Measurements from ENCODE around the gene HIGD2A.

HIGD2A gene

DNA sequence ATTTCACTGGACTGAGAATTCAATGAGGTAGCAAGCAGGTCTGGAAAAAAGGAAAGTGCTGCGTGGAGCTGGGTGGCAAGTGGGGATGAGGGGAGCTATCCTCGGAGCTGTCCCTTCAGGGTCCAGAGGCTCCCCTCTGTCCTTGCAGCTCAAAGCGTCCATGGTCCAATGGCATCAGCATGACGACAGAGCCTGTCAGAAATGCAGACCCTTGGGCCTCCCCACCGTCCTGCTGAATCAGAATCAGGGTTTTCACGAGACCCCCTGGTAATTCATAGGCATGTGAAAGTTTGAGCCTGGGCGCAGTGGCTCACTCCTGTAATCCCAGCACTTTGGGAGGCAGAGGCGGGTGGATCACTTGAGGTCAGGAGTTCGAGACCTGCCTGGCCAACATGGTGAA, 5.5 kb downstream of the HIGD2A start:
- TF ChIP-seq, protein P1, sequence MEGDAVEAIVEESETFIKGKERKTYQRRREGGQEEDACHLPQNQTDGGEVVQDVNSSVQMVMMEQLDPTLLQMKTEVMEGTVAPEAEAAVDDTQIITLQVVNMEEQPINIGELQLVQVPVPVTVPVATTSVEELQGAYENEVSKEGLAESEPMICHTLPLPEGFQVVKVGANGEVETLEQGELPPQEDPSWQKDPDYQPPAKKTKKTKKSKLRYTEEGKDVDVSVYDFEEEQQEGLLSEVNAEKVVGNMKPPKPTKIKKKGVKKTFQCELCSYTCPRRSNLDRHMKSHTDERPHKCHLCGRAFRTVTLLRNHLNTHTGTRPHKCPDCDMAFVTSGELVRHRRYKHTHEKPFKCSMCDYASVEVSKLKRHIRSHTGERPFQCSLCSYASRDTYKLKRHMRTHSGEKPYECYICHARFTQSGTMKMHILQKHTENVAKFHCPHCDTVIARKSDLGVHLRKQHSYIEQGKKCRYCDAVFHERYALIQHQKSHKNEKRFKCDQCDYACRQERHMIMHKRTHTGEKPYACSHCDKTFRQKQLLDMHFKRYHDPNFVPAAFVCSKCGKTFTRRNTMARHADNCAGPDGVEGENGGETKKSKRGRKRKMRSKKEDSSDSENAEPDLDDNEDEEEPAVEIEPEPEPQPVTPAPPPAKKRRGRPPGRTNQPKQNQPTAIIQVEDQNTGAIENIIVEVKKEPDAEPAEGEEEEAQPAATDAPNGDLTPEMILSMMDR (IDR thresholded peaks at IDR 0.05; ENCODE audit: low read depth, low read length, missing control alignments) = no peak
- no peak overlapping the region for H3K4me3 ChIP-seq (replicated peaks; ENCODE audit: low read depth, low read length)
- DNase-seq (ENCODE audit: extremely low read depth, low read depth) = no peak

DNA sequence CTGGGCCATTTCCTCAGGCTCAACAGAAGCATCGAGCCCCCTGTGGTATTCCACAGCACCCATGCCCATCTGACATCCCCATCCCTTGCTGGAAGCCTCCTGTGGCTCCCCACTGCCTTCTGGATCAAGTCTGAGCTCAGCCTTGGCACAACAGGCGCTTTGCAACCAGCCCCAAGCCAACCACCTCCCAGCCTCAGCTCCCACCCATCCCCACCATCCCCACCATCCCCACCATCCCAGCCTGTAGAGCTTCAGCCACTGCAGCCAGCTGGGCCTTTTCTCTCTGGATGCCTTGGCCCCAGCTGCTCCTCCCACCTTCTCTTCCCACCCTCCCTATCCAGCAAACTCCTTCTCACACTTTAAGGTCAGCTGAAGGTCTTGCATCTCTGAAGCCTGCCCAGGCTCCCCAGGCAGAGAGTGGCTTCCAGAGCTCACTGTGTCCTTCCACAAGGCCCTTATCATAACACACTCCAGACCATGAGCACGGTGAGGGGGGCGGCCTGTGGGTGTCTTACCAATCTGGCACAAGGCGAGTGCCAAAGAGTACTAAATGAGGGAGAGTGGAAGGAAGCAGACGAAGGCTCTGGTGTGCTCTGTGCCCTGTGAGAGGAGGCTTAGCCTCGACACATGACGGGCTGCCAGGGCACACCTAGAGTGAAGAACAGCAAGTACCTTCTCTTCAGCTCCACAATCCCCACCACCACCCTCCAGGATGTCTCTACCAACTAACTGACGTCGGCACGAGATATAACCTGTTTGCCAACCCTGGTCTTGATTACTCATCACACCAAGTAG, 6.5 kb downstream of the HIGD2A start:
- TF ChIP-seq, protein P1 (IDR thresholded peaks at IDR 0.05; ENCODE audit: low read depth, low read length, missing control alignments) = no peak
- DNase-seq (ENCODE audit: extremely low read depth, low read depth) = no peak
- no peak overlapping the region for H3K4me3 ChIP-seq (replicated peaks; ENCODE audit: low read depth, low read length)

DNA sequence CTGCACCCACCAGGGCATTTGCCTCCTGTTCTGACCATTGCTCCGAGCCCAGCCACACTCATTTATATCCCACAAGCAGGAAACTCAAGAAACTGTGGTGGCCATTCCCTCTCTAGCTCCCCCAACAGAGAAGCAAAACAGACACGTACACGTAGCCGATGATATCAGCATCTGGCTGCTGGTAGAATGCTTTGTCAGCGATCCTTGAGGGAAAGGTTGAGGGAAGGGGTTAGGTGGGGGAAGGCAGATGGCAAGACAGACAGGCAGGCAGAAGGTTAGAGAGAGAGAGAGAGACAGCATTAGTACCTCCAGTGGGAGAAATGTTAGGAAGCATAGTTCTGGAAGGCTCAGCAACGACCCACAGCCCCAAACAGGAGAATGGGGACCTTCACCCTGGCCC, 7.8 kb downstream of the HIGD2A start:
- TF ChIP-seq, protein P1 (IDR thresholded peaks at IDR 0.05; ENCODE audit: low read depth, low read length, missing control alignments) = no peak
- no peak overlapping the region for H3K4me3 ChIP-seq (replicated peaks; ENCODE audit: low read depth, low read length)
- DNase-seq (ENCODE audit: extremely low read depth, low read depth) = no peak

DNA sequence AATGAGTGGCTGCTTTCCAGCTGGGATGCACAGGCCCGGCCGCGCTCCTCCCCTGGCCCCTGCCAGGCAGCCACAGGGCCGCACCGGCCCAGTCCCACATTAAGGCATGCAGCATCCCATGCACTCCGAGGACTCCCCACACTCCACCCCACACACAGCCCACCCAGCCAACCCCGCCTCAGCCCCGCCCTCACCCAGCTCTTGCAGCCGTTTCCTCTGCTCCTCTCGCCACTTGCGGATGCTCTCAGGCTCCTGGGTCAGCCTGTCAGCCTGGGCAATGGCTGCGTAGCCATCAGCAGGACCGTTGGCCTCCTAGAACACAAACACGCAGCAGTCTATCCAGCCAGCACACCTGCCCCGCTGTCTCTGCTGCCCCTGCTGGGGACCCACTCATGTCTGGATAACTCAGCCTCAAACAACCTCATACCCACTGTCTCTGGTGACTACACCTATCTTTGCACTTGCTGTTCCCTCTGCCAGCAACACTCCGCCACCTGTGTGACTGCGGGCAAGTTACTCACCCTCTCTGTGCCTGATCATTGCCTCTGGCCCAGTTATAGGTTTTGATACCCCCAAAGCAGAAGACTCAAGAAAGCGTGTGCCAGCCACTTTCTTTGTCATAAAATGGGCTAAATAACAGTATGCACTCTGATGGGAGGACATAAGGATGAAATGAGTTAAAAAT, 9.3 kb downstream of the HIGD2A start:
- DNase-seq (ENCODE audit: extremely low read depth, low read depth) = no peak
- TF ChIP-seq, protein P1 (IDR thresholded peaks at IDR 0.05; ENCODE audit: low read depth, low read length, missing control alignments) = no peak
- H3K4me3 ChIP-seq (replicated peaks; ENCODE audit: low read depth, low read length) = no peak overlapping the region

DNA sequence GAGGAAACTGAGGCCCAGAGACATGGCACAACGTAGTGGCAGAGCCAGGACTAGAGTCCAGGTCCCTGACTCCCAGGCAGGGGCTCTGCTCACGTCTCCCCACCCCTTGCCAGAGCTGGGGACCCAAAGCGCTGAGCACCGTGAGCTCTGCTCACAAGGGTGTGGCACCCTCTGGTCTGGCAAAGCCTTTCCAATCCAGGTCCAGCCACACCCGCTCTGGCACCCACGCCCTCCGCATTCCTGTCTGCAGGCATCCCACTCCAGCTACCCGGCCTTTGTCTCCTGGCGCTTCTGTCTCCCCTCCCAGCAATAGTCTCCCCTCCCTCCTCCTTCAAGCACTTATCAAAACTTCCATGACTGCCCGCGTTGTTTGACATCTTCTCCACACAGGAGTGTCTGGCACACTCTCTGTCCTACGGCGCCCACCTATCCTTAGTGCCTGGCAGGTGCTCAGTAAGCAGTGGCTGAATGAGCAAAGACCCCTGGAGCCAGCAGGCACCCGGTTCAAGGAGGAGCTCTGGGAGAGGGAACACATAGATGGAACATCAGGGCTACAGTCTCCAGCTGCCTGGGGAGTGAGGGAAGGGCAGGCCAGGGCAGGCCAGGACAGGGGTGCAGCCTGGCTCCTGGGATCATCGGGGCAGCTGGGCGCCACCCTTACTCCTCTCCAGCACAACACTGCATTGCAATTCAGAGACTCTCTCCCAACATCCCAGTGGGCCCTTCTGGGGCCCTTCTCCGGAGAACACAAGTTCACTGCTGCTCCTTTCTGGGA, 12.0 kb downstream of the HIGD2A start:
- no peak overlapping the region for H3K4me3 ChIP-seq (replicated peaks; ENCODE audit: low read depth, low read length)
- TF ChIP-seq, protein P1 (IDR thresholded peaks at IDR 0.05; ENCODE audit: low read depth, low read length, missing control alignments) = no peak
- no peak for DNase-seq (ENCODE audit: extremely low read depth, low read depth)

DNA sequence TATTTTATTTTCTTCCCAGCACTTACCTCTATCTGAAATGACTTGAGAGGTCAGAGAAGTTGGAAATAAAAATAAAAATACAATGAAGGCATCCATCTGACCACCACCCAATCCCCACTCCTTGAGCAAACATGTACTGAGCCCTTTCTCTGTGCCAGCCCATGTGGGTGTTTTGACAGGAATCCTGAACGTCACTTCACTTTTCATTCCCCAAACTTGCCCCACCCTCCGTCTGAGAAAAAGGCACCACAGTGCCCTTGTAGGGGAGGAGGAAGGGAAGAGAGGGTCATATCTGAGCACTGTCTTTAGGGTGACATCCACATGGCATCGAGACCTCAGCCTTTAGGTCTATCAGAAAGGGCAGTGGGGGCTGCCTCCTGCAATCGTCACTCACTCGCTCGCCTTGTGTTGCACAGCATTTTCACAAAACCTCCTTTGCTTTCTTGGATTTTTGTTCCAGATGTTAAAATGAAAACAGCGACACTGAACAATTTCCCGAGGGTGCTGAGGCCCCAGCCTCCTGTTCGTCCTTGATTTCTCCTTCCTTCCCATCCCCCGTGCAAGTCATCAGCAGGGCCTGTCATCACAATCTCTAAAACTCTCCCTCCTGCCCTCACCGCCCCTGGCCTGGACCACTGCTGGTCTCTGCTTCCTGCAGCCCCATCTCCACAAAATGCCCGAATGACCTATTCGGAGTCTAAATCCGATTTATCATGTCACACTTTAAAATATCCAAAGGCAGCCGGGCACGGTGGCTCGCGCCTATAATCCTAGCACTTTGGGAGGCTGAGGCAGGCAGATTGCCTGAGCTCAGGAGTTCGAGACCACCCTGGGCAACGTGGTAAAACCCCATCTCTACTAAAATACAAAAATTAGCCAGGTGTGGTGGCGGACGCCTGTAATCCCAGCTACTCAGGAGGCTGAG, 13.0 kb downstream of the HIGD2A start:
- TF ChIP-seq, protein P1 (IDR thresholded peaks at IDR 0.05; ENCODE audit: low read depth, low read length, missing control alignments) = no peak
- DNase-seq (ENCODE audit: extremely low read depth, low read depth) = no peak
- H3K4me3 ChIP-seq (replicated peaks; ENCODE audit: low read depth, low read length) = no peak overlapping the region
